HS-5 (cell line): ENCODE data around the gene PTPRN.

Experiments used
- DNase-seq: peaks from one replicate; pipeline ENCODE4 v3.0.0-alpha.2; 2012; ENCODE audit warnings: low read depth

The PTPRN gene

GRCh38 chr2:219308142-219309101 lies 779 bp downstream of the PTPRN start:
- peak; percentile 59 for DNase-seq

GRCh38 chr2:219306047-219306446 lies 3.2 kb downstream of the PTPRN start:
- DNase-seq: no peak

- DNase-seq: no peak
Observed at GRCh38 chr2:219304223-219304622, 5.0 kb downstream of the PTPRN start.

- DNase-seq: no peak
Observed at GRCh38 chr2:219302412-219302968, 6.7 kb downstream of the PTPRN start.

- no peak for DNase-seq
Observed at GRCh38 chr2:219300022-219300421, 9.2 kb downstream of the PTPRN start.

- DNase-seq: no peak
Observed at GRCh38 chr2:219299372-219299760, 9.8 kb downstream of the PTPRN start.

- no peak for DNase-seq
Observed at GRCh38 chr2:219298759-219299371, 10.3 kb downstream of the PTPRN start.

GRCh38 chr2:219297766-219298456 lies 11.3 kb downstream of the PTPRN start:
- DNase-seq: no peak

GRCh38 chr2:219296631-219297391 lies 12.4 kb downstream of the PTPRN start:
- no peak for DNase-seq

- no peak for DNase-seq
Observed at GRCh38 chr2:219296142-219296541, 13.1 kb downstream of the PTPRN start.

GRCh38 chr2:219294356-219295351 lies 14.5 kb downstream of the PTPRN start:
- DNase-seq: no peak

GRCh38 chr2:219293736-219294231 lies 15.4 kb downstream of the PTPRN start:
- no peak for DNase-seq

- DNase-seq: no peak
Observed at GRCh38 chr2:219292616-219293015, 16.6 kb downstream of the PTPRN start.

- no peak for DNase-seq
Observed at GRCh38 chr2:219291910-219292490, 17.2 kb downstream of the PTPRN start.

GRCh38 chr2:219291394-219291793 lies 17.8 kb downstream of the PTPRN start:
- no peak for DNase-seq

- DNase-seq: no peak
Observed at GRCh38 chr2:219290381-219291171, 18.6 kb downstream of the PTPRN start.

- DNase-seq: no peak
Observed at GRCh38 chr2:219289537-219290361, 19.5 kb downstream of the PTPRN start.

- no peak for DNase-seq
Observed at GRCh38 chr2:219289195-219289536, 20.0 kb downstream of the PTPRN start.
